H1 (cell line): ENCODE measurements around the gene RAB10. TPM values are rescaled to one million over a fixed set of nuclear protein-coding genes. Genes with fewer than 3 reads are reported as not detected.

Experiments
- CTCF ChIA-PET: fragments of 300-600 bp; sonication (Branson Sonifier 250); formaldehyde crosslinking; loops from one replicate; lab custom pipeline; 2021; ENCODE audit not compliant: partially characterized antibody; lab: Charles Lee
- POLR2A ChIA-PET: fragments of 300-600 bp; sonication (Branson Sonifier 250); formaldehyde crosslinking; loops from one replicate; lab custom pipeline; 2021; ENCODE audit warnings: inconsistent platforms; ENCODE audit not compliant: partially characterized antibody; lab: Charles Lee
- DNase-seq, 2 experiments: peaks; one replicate each; pipeline versions ENCODE4 v3.0.0 to v3.0.0-alpha.2; 2010 to 2022; ENCODE audit warnings: low spot score in 2 of 2, low read depth in 1 of 2, mixed read lengths in 1 of 2
- FAIRE-seq: peaks from 2 replicates; lab custom pipeline; 2011; peaks lifted over from hg19 to GRCh38; lab: Jason Lieb, UNC
- H2AFZ ChIP-seq: 2 replicates; pipeline ENCODE4 v1.8.1; 2012; ENCODE audit warnings: low read length, inconsistent platforms
- H2AK5ac ChIP-seq: 2 replicates; pipeline ENCODE4 v1.6.1; 2013; ENCODE audit warnings: low read depth, low read length
- H2BK120ac ChIP-seq: replicated peaks from 2 replicates; pipeline ENCODE3; 2013; ENCODE audit warnings: low read depth, low read length, inconsistent platforms
- H2BK12ac ChIP-seq: 2 replicates; pipeline ENCODE4 v1.6.1; 2013; ENCODE audit warnings: low read depth, low read length
- H2BK15ac ChIP-seq: 2 replicates; pipeline ENCODE4 v1.6.1; 2013; ENCODE audit warnings: low read length
- H2BK20ac ChIP-seq: 2 replicates; pipeline ENCODE4 v1.6.1; 2013; ENCODE audit warnings: low read length
- H2BK5ac ChIP-seq: 2 replicates; pipeline ENCODE4 v1.6.1; 2013; ENCODE audit warnings: low read depth, low read length
- H3K14ac ChIP-seq: 2 replicates; pipeline ENCODE4 v1.6.1; 2013; ENCODE audit warnings: inconsistent platforms; ENCODE audit not compliant: insufficient read length
- H3K18ac ChIP-seq: 2 replicates; pipeline ENCODE4 v1.6.1; 2013; ENCODE audit warnings: low read length; ENCODE audit errors: extremely low read depth
- H3K23ac ChIP-seq: 2 replicates; pipeline ENCODE4 v1.6.1; 2013; ENCODE audit warnings: inconsistent platforms; ENCODE audit not compliant: insufficient read length
- H3K23me2 ChIP-seq: 2 replicates; pipeline ENCODE4 v1.6.1; 2013; ENCODE audit warnings: low read depth, low read length
- H3K27ac ChIP-seq: 2 replicates; pipeline ENCODE4 v1.6.1; 2011; ENCODE audit warnings: low read depth, low read length, inconsistent platforms
- H3K27me3 ChIP-seq, 4 experiments: replicated peaks in 1 of 4; 1 replicate in 1 of 4; 2 replicates in 3 of 4; pipeline versions ENCODE4 v1.6.1 to v1.8.1; 2011 to 2013; ENCODE audit warnings: low read length in 3 of 4, mild to moderate bottlenecking in 3 of 4, inconsistent platforms in 2 of 4, mixed read lengths in 2 of 4, moderate library complexity in 1 of 4; ENCODE audit not compliant: control insufficient read depth in 3 of 4, insufficient read depth in 3 of 4; ENCODE audit errors: extremely low read depth in 1 of 4
- H3K36me3 ChIP-seq, 4 experiments: 2 replicates each; pipeline versions ENCODE4 v1.6.1 to v1.8.1; 2011 to 2013; ENCODE audit warnings: mild to moderate bottlenecking in 4 of 4, low read length in 3 of 4, moderate library complexity in 2 of 4, control low read depth in 1 of 4, inconsistent platforms in 1 of 4; ENCODE audit not compliant: insufficient read depth in 4 of 4, control insufficient read depth in 2 of 4
- H3K4ac ChIP-seq: replicated peaks from 2 replicates; pipeline ENCODE3; 2013; ENCODE audit warnings: low read length, low read depth, mixed read lengths, inconsistent platforms; ENCODE audit not compliant: insufficient read length
- H3K4me1 ChIP-seq, 4 experiments: replicated peaks in 1 of 4; 1 replicate in 1 of 4; 2 replicates in 3 of 4; pipeline versions ENCODE4 v1.6.1 to v1.8.1; 2011 to 2013; ENCODE audit warnings: low read length in 3 of 4, inconsistent platforms in 2 of 4, mixed read lengths in 1 of 4; ENCODE audit not compliant: insufficient read depth in 4 of 4, control insufficient read depth in 3 of 4
- H3K4me2 ChIP-seq, 2 experiments: 2 replicates each; pipeline versions ENCODE4 v1.6.1 to v1.8.1; 2011 to 2013; ENCODE audit warnings: low read depth in 2 of 2, low read length in 2 of 2, control low read depth in 1 of 2, inconsistent platforms in 1 of 2, mild to moderate bottlenecking in 1 of 2; ENCODE audit not compliant: insufficient read depth in 1 of 2
- H3K4me3 ChIP-seq, 4 experiments: fragments of 200-600, 300-600 bp in 1 of 4; sonication (generic), shearing (Covaris generic), sonication (Bioruptor Twin) in 1 of 4; 2 replicates each; pipeline versions ENCODE4 v1.5.1 to v1.8.1; 2011 to 2016; ENCODE audit warnings: low read length in 4 of 4, low read depth in 3 of 4, control low read depth in 2 of 4, inconsistent platforms in 2 of 4, mild to moderate bottlenecking in 2 of 4, mixed read lengths in 1 of 4, moderate library complexity in 1 of 4; ENCODE audit not compliant: insufficient read depth in 2 of 4; ENCODE audit errors: extremely low read depth in 1 of 4
- H3K56ac ChIP-seq: replicated peaks from 2 replicates; pipeline ENCODE3; 2013; ENCODE audit warnings: low read depth, mild to moderate bottlenecking, mixed read lengths, low read length, inconsistent platforms; ENCODE audit not compliant: insufficient read length
- H3K79me1 ChIP-seq: 2 replicates; pipeline ENCODE4 v1.6.1; 2013; ENCODE audit warnings: low read depth, low read length, control low read depth
- H3K79me2 ChIP-seq, 2 experiments: 2 replicates each; pipeline versions ENCODE4 v1.6.1 to v1.8.1; 2012 to 2013; ENCODE audit warnings: low read length in 2 of 2, mild to moderate bottlenecking in 2 of 2, inconsistent platforms in 1 of 2; ENCODE audit not compliant: insufficient read depth in 2 of 2, control insufficient read depth in 1 of 2
- H3K9ac ChIP-seq, 4 experiments: replicated peaks in 1 of 4; 1 replicate in 1 of 4; 2 replicates in 3 of 4; pipeline versions ENCODE4 v1.6.1 to v1.8.1; 2011 to 2013; ENCODE audit warnings: low read depth in 3 of 4, low read length in 3 of 4, control low read depth in 2 of 4, mild to moderate bottlenecking in 2 of 4, moderate library complexity in 2 of 4, inconsistent platforms in 1 of 4; ENCODE audit errors: extremely low read depth in 1 of 4
- H3K9me3 ChIP-seq, 2 experiments: 2 replicates each; pipeline versions ENCODE4 v1.6.1 to v1.8.1; 2012 to 2013; ENCODE audit warnings: mild to moderate bottlenecking in 2 of 2, moderate library complexity in 2 of 2, control low read depth in 1 of 2, inconsistent platforms in 1 of 2, low read depth in 1 of 2, low read length in 1 of 2, mixed read lengths in 1 of 2; ENCODE audit not compliant: insufficient read depth in 2 of 2
- H4K20me1 ChIP-seq, 2 experiments: replicated peaks in 1 of 2; 2 replicates each; pipeline versions ENCODE3 to v1.8.1; 2011 to 2013; ENCODE audit warnings: inconsistent platforms in 2 of 2, low read length in 2 of 2, mild to moderate bottlenecking in 1 of 2; ENCODE audit not compliant: insufficient read depth in 2 of 2, control insufficient read depth in 1 of 2
- H4K5ac ChIP-seq: 2 replicates; pipeline ENCODE4 v1.6.1; 2013; ENCODE audit warnings: low read length, low read depth, mixed read lengths, inconsistent platforms; ENCODE audit not compliant: insufficient read length
- H4K8ac ChIP-seq: 2 replicates; pipeline ENCODE4 v1.8.0; 2013; ENCODE audit warnings: mild to moderate bottlenecking, moderate library complexity, low read length, inconsistent platforms; ENCODE audit not compliant: insufficient read depth; ENCODE audit errors: extremely low read depth
- H4K91ac ChIP-seq: replicated peaks from 2 replicates; pipeline ENCODE3; 2013; ENCODE audit warnings: low read length, mixed read lengths, inconsistent platforms; ENCODE audit not compliant: insufficient read length
- CHD1 ChIP-seq: IDR thresholded peaks from 2 replicates; pipeline ENCODE4 v1.6.1; 2012; ENCODE audit warnings: low read depth, low read length, improper control_type of control experiment
- EGR1 ChIP-seq: IDR thresholded peaks from 2 replicates; pipeline ENCODE4 v1.6.1; 2011; ENCODE audit warnings: low read depth, low read length, borderline replicate concordance
- HDAC2 ChIP-seq, 2 experiments: fragments of 300-600 bp in 1 of 2; sonication (generic) in 1 of 2; IDR thresholded peaks; 2 replicates each; pipeline ENCODE4 v1.6.1; 2011 to 2012; ENCODE audit warnings: low read depth in 2 of 2, low read length in 2 of 2, mild to moderate bottlenecking in 2 of 2, moderate library complexity in 2 of 2, borderline replicate concordance in 1 of 2, inconsistent platforms in 1 of 2
- MAFK ChIP-seq: IDR thresholded peaks from 2 replicates; pipeline ENCODE4 v1.6.1; 2012; ENCODE audit warnings: low read depth, mild to moderate bottlenecking, improper control_type of control experiment, low read length
- SAP30 ChIP-seq: fragments of 300-600 bp; sonication (generic); IDR thresholded peaks from 2 replicates; pipeline ENCODE4 v1.7.1; 2012; ENCODE audit warnings: low read length, moderate library complexity, mild to moderate bottlenecking, inconsistent platforms; ENCODE audit not compliant: insufficient read depth, insufficient replicate concordance
- SUZ12 ChIP-seq: fragments of 200-600 bp; sonication (generic); IDR thresholded peaks from 2 replicates; pipeline ENCODE4 v1.6.1; 2012; ENCODE audit warnings: mild to moderate bottlenecking, inconsistent platforms, low read length, moderate library complexity, mixed read lengths
- TBP ChIP-seq: IDR thresholded peaks from 2 replicates; pipeline ENCODE4 v1.6.1; 2011; ENCODE audit warnings: low read depth, low read length, improper control_type of control experiment
- whole genome bisulfite sequencing, 2 experiments: shearing (Covaris generic) in 1 of 2; methylation state at CpG; one replicate each; pipeline versions ENCODE4 v1.1.6 to v1.1.7; 2013 to 2015; ENCODE audit warnings: low lambda C conversion rate in 2 of 2, mixed read lengths in 2 of 2, inconsistent platforms in 1 of 2, low coverage in 1 of 2, missing lambda C conversion rate in 1 of 2; ENCODE audit not compliant: insufficient replicate concordance in 2 of 2, insufficient coverage in 1 of 2, insufficient read length in 1 of 2; ENCODE audit errors: extremely low coverage in 1 of 2, missing lambda C conversion rate in 1 of 2; 5-methylcytosine and 5-hydroxymethylcytosine counted together
- polyA plus RNA-seq, 7 experiments: library from polyadenylated mRNA; depleted of rRNA in 3 of 7; stranded (reverse) in 5 of 7; unstranded in 2 of 7; fragments of >200 nt in 5 of 7; fragments of 200-250 nt in 2 of 7; gene quantifications; 1 replicate in 5 of 7; 2 replicates in 1 of 7; 4 replicates in 1 of 7; pipeline versions ENCODE4 v1.2.1 to v1.2.3, GENCODE V29; 2011 to 2013; ENCODE audit warnings: missing spikeins in 2 of 7, mixed read lengths in 2 of 7
- total RNA-seq: library from RNA; stranded (reverse); fragmentation: NEBNext Ultra II Directional; extraction: Animal tissue kit (Norgen Biotek cat#: 25700); gene quantifications from 2 replicates; pipeline ENCODE4 v1.2.1, GENCODE V29; 2021
- TF ChIP-seq, protein P1 (sequence below): IDR thresholded peaks from 2 replicates; pipeline ENCODE4 v1.6.1; 2012; ENCODE audit warnings: inconsistent platforms
- TF ChIP-seq, protein P2 (sequence below): IDR thresholded peaks from 2 replicates; pipeline ENCODE4 v1.6.1; 2011; ENCODE audit warnings: low read length, improper control_type of control experiment

The RAB10 gene
- total and polyA plus RNA-seq, 2 of the 8 experiments (the other 6 are each of a cell fraction or from before 2014, with no cell fraction given) = 42.6 to 136 TPM

DNA sequence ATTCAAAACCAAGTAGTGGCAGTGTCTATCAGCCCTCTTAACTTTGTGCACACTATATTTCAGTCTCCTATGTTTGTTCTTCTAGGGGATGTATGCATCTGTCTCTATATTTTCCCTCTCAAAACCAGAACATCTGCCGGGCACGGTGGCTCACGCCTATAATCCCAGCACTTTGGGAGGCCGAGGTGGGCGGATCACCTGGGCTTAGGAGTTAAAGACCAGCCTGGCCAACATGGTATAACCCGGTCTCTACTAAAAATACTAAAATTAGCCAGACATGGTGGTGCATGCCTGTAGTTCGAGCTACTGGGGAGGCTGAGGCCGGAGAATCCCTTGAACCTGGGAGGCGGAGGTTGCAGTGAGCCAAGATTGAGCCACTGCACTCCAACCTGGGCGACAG, 129.1 kb downstream of the RAB10 start:
- no peak overlapping the region for H2BK12ac ChIP-seq
- no peaks in the 10 kb centered on the region for H3K79me1 ChIP-seq
- H2AFZ ChIP-seq = no peak overlapping the region
- H3K9me3 ChIP-seq = no peaks in the 10 kb centered on the region
- H2BK15ac ChIP-seq = no peak overlapping the region
- no peak overlapping the region for H3K23ac ChIP-seq
- H2BK20ac ChIP-seq = no peak overlapping the region
- POLR2A ChIA-PET = no interaction called here
- H3K4ac ChIP-seq = no peak overlapping the region
- H3K4me3 ChIP-seq = no peak overlapping the region
- no peak overlapping the region for H2AK5ac ChIP-seq
- no peak for TF ChIP-seq MAFK
- TF ChIP-seq CHD1 = no peak
- TF ChIP-seq TBP = no peak
- TF ChIP-seq, protein P1, sequence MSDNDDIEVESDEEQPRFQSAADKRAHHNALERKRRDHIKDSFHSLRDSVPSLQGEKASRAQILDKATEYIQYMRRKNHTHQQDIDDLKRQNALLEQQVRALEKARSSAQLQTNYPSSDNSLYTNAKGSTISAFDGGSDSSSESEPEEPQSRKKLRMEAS = no peak
- TF ChIP-seq SUZ12 = no peak
- no peak for TF ChIP-seq HDAC2 (IDR thresholded peaks at IDR 0.05; ENCODE audit: borderline replicate concordance in 1 of 2, low read depth in 2 of 2, low read length in 2 of 2)
- TF ChIP-seq SAP30 = no peak
- no peak for TF ChIP-seq EGR1
- TF ChIP-seq, protein P2, sequence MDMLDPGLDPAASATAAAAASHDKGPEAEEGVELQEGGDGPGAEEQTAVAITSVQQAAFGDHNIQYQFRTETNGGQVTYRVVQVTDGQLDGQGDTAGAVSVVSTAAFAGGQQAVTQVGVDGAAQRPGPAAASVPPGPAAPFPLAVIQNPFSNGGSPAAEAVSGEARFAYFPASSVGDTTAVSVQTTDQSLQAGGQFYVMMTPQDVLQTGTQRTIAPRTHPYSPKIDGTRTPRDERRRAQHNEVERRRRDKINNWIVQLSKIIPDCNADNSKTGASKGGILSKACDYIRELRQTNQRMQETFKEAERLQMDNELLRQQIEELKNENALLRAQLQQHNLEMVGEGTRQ = no peak
- H3K36me3 ChIP-seq = no peaks in the 10 kb centered on the region
- H3K4me1 ChIP-seq = no peaks in the 10 kb centered on the region
- H4K20me1 ChIP-seq = no peaks in the 10 kb centered on the region
- 95% methylated on average over 10 of the region's 10 CpGs; no CpG with 5 or more reads in 1 of the 2 experiments for WGBS, 2 experiments
- H2BK5ac ChIP-seq = no peak overlapping the region
- H4K91ac ChIP-seq = no peak overlapping the region
- no peak overlapping the region for H3K27ac ChIP-seq
- H3K56ac ChIP-seq = no peak overlapping the region
- FAIRE-seq (no peak), DNase-seq (no peak)
- no peaks in the 10 kb centered on the region for H3K27me3 ChIP-seq
- H3K4me2 ChIP-seq = no peak overlapping the region
- H4K8ac ChIP-seq = no peak overlapping the region
- H3K23me2 ChIP-seq = no peaks in the 10 kb centered on the region
- no peaks in the 10 kb centered on the region for H3K79me2 ChIP-seq
- H2BK120ac ChIP-seq = no peak overlapping the region
- H3K18ac ChIP-seq = no peak overlapping the region
- CTCF ChIA-PET = no interaction called here
- H3K9ac ChIP-seq = no peak overlapping the region
- no peak overlapping the region for H4K5ac ChIP-seq
- no peak overlapping the region for H3K14ac ChIP-seq
